ENCODE measurements around the gene NELL1. TPM values are rescaled to one million over a fixed set of nuclear protein-coding genes. Genes with fewer than 3 reads are reported as not detected.

Gene NELL1
- total and polyA plus RNA-seq, 2 experiments from 2014 or later = 8.9 to 20.1 TPM

DNA sequence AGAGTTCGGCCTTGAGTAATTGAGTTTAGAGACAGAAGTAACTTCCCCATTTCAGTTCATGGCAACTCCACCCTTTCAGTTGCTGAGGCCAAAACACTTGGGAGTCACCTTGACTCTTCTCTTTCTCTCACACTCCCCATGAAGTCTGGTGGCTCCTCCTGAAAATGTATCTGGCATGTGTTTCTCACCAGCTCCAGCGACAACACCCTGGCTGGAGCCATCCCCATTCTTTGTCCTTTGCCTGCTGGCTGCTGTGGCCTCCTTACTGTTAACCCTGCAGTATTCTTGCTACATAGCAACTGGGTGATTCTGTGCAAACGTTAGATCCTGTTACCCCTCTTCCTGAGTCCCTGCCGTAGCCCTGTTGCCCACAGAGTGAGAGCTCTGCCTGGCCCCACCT lies 46.1 kb upstream of the NELL1 start:
- DNase-seq (ENCODE audit: low spot score) = no peak
- Histone ChIP-seq H3K9me3 (ENCODE audit: low read depth) (no peaks in the 10 kb centered on the region), H3K4me1 (ENCODE audit: insufficient read depth) (no peaks in the 10 kb centered on the region), H3K4me2 (no peak overlapping the region), H3K36me3 (replicated peaks; ENCODE audit: insufficient read depth, low read depth) (no peaks in the 10 kb centered on the region), H3K79me2 (no peaks in the 10 kb centered on the region), H3K4me3 (no peak overlapping the region), H3K27ac (no peak overlapping the region), H3K9me2 (replicated peaks; ENCODE audit: insufficient read depth) (no peaks in the 10 kb centered on the region), H3K27me3 (no peaks in the 10 kb centered on the region), H2AFZ (no peak overlapping the region), H4K20me1 (ENCODE audit: insufficient read depth, poor library complexity, severe bottlenecking) (no peaks in the 10 kb centered on the region)
- 59% methylated on average over 4 of the region's 4 CpGs for WGBS (ENCODE audit: low lambda C conversion rate, missing lambda C conversion rate)
- TF ChIP-seq CTCF (IDR thresholded peaks at IDR 0.05; ENCODE audit: poor library complexity) (no peak), EZH2 (IDR thresholded peaks at IDR 0.05; ENCODE audit: borderline replicate concordance) (no peak), EZH2phosphoT487 (IDR thresholded peaks at IDR 0.05; ENCODE audit: low read depth, severe bottlenecking, unreplicated experiment) (no peak)

GRCh38 chr11:20626279-20626678 lies 43.1 kb upstream of the NELL1 start:
- Histone ChIP-seq H3K27me3 (no peaks in the 10 kb centered on the region), H3K4me1 (ENCODE audit: insufficient read depth) (no peaks in the 10 kb centered on the region), H3K4me2 (no peak overlapping the region), H4K20me1 (ENCODE audit: insufficient read depth, poor library complexity, severe bottlenecking) (no peaks in the 10 kb centered on the region), H3K36me3 (replicated peaks; ENCODE audit: insufficient read depth, low read depth) (no peaks in the 10 kb centered on the region), H3K4me3 (no peak overlapping the region), H3K27ac (no peak overlapping the region), H3K79me2 (no peaks in the 10 kb centered on the region), H3K9me2 (replicated peaks; ENCODE audit: insufficient read depth) (no peaks in the 10 kb centered on the region), H3K9me3 (ENCODE audit: low read depth) (no peaks in the 10 kb centered on the region), H2AFZ (no peak overlapping the region)
- 91% methylated on average over 4 of the region's 4 CpGs for WGBS (ENCODE audit: low lambda C conversion rate, missing lambda C conversion rate)
- no peak for TF ChIP-seq EZH2 (IDR thresholded peaks at IDR 0.05; ENCODE audit: borderline replicate concordance)
- TF ChIP-seq CTCF (IDR thresholded peaks at IDR 0.05; ENCODE audit: poor library complexity) = no peak
- no peak for TF ChIP-seq EZH2phosphoT487 (IDR thresholded peaks at IDR 0.05; ENCODE audit: low read depth, severe bottlenecking, unreplicated experiment)
- no peak for DNase-seq (ENCODE audit: low spot score)

DNA sequence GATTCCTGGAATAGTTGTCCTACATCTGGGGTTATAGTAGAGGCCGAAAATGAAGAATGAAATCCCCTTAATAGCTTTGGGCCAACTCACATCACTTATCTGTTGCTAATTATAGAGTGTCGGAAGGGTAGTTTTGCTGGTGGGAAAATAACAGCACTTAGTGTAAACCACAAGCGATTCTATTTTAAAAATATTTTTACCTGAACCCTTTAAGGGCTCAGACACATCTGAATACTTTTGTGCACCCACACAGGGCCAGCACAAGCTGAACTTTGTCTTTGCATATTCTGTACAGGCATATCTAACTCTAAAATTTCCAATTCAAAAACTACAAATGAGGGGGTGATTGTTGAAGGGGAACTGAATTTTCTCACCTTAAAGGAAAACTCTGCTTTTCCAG lies 42.4 kb upstream of the NELL1 start:
- H3K4me2 ChIP-seq = no peak overlapping the region
- WGBS (ENCODE audit: low lambda C conversion rate, missing lambda C conversion rate) = 58% methylated on average over 3 of the region's 3 CpGs
- no peaks in the 10 kb centered on the region for H3K36me3 ChIP-seq (replicated peaks; ENCODE audit: insufficient read depth, low read depth)
- H2AFZ ChIP-seq = no peak overlapping the region
- no peaks in the 10 kb centered on the region for H3K79me2 ChIP-seq
- no peaks in the 10 kb centered on the region for H3K27me3 ChIP-seq
- DNase-seq (ENCODE audit: low spot score) = no peak
- no peak overlapping the region for H3K4me3 ChIP-seq
- no peaks in the 10 kb centered on the region for H3K9me3 ChIP-seq (ENCODE audit: low read depth)
- TF ChIP-seq EZH2 (IDR thresholded peaks at IDR 0.05; ENCODE audit: borderline replicate concordance) = no peak
- no peak for TF ChIP-seq CTCF (IDR thresholded peaks at IDR 0.05; ENCODE audit: poor library complexity)
- H4K20me1 ChIP-seq (ENCODE audit: insufficient read depth, poor library complexity, severe bottlenecking) = no peaks in the 10 kb centered on the region
- no peaks in the 10 kb centered on the region for H3K9me2 ChIP-seq (replicated peaks; ENCODE audit: insufficient read depth)
- H3K27ac ChIP-seq = no peak overlapping the region
- H3K4me1 ChIP-seq (ENCODE audit: insufficient read depth) = no peaks in the 10 kb centered on the region

DNA sequence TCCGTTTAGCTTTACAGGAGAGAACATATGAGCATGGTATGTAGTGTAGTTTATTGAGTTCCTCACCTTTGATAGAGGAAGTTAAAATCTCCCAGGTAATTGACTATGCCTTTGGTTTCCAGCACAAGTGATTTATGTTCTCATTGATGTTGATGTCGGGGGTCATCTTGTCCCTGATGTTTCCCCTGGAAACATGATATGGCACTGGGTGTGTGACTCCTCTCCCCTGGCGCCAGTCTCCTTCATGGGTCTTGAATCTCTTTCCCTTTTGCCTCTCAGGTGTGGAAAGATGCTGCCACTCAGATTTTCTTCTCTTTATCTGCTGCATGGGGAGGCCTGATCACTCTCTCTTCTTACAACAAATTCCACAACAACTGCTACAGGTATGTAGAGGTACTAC lies 41.7 kb upstream of the NELL1 start:
- no peaks in the 10 kb centered on the region for H3K4me1 ChIP-seq (ENCODE audit: insufficient read depth)
- DNase-seq (ENCODE audit: low spot score) = no peak
- TF ChIP-seq EZH2phosphoT487 (IDR thresholded peaks at IDR 0.05; ENCODE audit: low read depth, severe bottlenecking, unreplicated experiment) (no peak), CTCF (IDR thresholded peaks at IDR 0.05; ENCODE audit: poor library complexity) (no peak), EZH2 (IDR thresholded peaks at IDR 0.05; ENCODE audit: borderline replicate concordance) (no peak)

More for the DNA sequence above, 41.7 kb upstream of the NELL1 start:
- Histone ChIP-seq H3K4me3 (no peak overlapping the region), H4K20me1 (ENCODE audit: insufficient read depth, poor library complexity, severe bottlenecking) (no peaks in the 10 kb centered on the region), H2AFZ (no peak overlapping the region), H3K4me2 (no peak overlapping the region), H3K36me3 (replicated peaks; ENCODE audit: insufficient read depth, low read depth) (no peaks in the 10 kb centered on the region), H3K9me3 (ENCODE audit: low read depth) (no peaks in the 10 kb centered on the region), H3K27ac (no peak overlapping the region), H3K9me2 (replicated peaks; ENCODE audit: insufficient read depth) (no peaks in the 10 kb centered on the region), H3K27me3 (no peaks in the 10 kb centered on the region), H3K79me2 (no peaks in the 10 kb centered on the region)
- 62% methylated on average over 3 of the region's 3 CpGs for WGBS (ENCODE audit: low lambda C conversion rate, missing lambda C conversion rate)

All from hepatocyte (in vitro differentiated cells).